NCI-H2029 (cell line): Measurements from ENCODE around the gene OR4D9.

Source experiments
- DNase-seq: peaks from one replicate; lab custom pipeline; 2025; lab: John Stamatoyannopoulos, UW

Gene OR4D9

DNA sequence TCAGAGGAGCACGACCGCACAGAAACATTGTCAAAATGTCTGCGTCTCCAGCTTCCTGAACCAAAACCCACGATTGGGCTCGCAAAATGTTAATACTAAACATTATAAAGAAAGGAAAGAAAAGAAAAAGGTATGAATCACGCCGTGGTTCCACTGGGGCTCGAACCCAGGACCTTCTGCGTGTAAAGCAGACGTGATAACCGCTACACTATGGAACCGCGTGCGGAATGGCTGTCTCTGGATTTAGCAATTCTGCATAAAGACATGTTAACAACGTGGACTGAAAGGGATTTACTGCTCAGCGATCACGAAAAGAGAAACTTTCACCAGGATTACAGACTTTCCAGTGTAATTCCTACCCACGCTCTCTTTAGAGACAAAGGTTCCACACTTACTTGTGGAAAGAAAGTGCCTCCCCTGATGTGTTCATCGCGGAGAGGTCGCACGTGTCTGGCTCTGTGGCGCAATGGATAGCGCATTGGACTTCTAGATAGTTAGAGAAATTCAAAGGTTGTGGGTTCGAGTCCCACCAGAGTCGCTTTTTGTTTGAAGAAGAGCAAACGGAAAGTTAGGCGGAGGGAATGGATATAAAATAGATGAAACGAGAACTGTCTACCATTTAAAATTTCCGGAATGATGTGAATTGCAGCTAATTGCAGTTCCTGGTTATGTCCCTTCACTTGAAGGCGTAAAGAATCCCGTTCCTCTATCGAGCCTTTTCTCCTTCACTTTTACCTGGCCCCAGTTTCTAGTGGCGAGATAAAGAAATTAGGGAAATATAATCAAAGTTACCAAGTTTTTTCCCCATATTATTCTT, 39.7 kb downstream of the OR4D9 start:
- DNase-seq = peak; percentile 77

DNA sequence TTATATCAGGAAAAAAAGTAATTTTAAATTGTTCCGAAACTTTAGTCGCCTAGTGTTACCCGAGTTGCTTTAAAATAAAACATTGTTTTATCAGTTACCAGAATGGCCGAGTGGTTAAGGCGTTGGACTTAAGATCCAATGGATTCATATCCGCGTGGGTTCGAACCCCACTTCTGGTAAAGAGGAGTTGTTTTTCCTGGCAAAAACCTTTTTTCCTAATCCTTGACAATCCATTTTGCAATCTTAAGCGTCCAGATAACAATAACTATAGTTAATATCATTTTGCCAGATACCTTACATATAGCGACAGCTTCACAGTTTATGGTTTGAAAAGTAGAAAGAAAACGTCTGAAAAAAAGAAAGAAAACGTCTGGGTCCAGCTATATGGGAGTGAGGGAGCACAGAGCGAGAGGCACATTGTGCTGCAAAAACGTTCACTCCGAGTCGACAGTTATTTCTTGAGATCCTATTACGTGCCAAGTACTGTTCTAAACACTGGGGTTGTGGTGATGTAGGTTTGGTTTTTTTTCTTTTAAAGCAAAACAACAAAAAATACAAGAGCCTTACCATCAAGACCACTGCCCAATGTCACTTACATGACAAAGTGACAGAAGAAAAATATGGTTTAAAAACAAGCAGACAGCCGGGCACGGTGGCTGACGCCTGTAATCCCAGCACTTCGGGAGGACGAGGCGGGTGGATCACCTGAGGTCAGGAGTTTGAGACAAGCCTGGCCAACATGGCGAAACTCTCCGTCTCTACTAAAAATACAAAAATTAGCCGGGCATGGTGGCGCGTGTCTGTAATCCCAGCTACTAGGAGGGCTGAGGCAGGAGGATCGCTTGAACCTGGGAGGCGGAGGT, 40.6 kb downstream of the OR4D9 start:
- DNase-seq = no peak

DNA sequence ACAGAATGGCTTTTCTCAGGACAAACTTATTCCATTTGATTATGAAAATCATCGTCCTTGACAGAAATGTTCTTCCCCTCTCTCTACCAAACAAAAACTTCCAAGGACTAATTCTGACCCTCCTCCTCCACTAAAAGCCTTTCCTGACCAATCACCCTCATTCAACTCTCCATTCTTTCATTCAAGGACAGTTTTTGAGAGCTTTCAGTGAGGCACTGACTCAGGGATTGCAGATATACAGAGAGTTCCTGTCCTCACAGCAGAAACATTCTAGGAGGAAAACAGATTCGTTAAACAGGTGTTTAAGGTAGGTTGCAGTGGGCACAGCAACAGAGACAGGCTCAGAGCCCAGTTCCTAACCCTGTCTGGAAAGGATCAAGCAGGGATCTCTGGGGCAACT, 41.5 kb downstream of the OR4D9 start:
- no peak for DNase-seq

DNA sequence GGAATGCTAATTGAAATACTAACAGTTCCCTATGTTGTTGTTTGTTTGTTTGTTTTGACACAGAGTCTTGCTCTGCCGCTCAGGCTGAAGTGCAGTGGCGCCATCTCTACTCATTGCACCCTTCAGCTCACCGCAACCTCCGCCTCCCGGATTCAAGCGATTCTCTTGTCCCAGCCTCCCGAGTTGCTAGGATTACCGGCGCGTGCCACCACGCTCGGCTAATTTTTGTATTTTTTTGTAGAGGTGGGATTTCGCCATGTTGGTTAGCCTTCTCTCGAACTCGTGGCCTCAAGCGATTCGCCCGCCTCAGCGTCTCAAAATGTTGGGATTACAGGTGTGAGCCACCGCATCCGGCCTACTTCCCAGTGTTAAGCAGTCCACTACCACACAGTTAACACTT, 42.0 kb downstream of the OR4D9 start:
- DNase-seq = no peak

DNA sequence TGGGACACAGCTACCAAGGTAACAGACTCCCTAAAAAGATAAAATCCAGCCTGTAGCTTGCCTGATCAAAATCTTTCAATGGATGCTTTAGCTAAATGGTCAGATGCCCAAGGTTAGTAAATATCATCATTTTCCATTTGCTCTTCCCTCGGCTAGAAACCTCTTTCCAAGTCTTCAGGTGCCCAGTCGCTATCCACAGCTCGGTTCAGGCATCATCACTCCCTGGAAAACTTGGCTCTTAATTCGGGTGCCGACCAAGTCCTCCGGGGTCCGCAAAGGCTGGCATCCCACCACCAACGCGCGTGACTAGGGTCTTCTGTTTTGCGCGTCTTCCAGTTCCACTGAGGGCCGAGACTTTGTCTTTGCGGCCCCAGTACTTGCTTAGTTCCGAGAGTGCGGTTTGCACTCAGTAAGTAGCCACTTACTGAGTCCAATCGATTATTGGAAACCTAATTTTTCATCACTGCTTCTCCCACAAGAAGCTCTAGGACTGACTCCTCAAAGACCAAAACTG, 44.3 kb downstream of the OR4D9 start:
- no peak for DNase-seq

DNA sequence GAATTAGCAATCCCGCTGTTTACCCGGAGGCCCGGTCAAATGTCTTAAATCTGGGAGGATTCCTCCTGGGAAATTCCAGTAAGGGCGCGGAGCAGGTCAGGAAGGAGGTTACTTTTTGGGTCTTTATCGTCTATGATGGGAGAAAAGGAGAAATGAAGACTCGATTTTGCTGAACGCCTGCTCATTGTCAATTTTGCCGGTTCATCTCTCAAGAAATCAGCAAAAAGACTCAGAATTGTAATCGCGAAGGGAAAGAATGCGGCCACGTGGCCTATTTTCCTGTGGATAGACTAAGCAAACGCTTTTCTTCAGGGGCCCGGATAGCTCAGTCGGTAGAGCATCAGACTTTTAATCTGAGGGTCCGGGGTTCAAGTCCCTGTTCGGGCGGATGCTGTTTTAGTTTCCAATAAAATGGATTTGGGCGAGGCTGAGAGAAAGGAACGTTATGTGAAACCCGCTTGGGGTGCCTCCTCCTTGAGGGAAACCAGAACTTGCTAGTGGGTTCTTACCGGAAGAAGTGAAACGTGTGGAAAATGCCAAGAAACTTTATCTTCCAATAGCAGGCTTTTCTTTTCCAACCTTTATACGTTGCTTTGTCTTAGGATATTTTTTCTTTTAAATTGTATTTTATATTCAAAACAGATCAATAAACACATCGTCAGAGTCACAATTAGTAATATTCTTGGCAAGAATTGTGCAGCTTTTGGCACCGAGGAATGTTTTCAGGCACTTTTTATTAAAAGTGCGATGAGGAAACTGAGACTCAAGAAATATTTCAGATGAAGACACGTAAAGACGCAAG, 45.0 kb downstream of the OR4D9 start:
- peak; percentile 32 for DNase-seq

DNA sequence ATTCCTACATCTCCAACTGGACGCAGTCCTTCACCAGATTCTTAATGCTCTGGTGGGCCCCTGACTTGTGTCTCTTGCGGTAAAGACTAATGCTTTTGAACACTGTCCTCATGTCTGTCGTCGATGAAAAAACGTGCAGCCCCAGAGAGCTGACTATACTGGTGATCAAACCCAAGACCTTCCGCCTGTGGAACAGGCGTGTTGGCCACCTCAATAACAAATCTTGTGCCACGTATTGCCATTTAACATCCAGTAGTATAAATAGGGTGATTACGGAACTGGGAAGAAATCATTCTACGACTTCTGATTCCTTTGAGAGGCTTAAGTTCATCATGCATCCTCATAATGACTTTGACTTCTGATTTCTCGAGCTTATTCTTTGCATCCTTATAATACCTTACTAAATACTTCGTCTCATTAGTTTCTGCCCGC, 45.6 kb downstream of the OR4D9 start:
- no peak for DNase-seq

DNA sequence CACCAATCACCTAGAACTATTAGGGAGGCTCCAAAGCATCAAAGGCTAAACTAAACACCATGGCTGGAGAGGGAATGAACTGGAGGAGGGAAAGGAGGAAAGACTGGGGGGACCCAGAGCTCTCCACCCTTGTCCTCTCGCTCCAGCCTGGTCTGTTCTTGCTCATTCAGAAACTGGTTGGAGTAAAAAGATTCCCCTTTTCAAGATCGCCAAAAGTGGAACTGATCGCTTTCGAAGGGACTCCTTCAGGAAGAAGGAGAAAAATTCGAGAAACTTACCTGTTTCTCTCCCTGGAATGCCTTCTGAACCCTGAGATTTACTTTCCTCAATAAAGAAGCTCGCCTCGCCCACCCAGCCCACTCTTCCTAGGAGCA, 46.9 kb downstream of the OR4D9 start:
- DNase-seq = no peak

DNA sequence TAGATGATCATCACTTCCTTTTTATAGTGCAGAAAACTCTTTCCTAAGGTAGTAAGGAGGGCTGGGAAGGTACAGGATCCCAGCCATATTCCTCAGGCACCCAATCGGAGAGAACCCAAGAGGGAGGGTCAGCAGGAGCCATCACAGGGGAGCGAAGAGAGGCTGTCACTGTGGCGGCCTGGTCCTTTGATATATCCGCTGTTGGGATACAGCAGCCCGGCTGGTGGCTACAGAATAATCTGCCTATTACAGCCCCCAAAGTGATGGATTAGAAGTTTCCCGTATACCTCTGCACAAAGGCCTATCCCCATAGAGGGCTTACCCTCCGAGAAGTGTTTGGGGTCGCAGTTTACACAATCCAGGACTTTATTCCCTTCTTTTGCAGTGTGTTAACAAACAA, 48.5 kb downstream of the OR4D9 start:
- DNase-seq = no peak

DNA sequence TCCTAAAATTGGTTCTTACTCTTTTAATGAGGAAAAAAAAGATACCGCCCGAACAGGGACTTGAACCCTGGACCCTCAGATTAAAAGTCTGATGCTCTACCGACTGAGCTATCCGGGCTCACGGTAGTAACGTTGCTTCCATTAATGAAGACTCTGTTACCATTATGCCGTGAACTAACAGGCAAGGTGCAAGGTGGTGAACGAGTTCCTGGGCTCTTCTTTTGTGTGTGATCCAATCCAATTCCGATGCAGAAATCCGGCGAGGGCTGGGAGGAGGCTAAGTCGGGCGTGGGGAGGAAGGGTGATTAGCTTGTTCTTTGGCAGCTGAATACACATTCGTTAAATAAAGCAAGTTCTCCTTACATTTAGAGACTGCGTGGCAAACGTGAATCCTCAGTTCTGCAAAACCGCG, 49.0 kb downstream of the OR4D9 start:
- peak; percentile 52 for DNase-seq

DNA sequence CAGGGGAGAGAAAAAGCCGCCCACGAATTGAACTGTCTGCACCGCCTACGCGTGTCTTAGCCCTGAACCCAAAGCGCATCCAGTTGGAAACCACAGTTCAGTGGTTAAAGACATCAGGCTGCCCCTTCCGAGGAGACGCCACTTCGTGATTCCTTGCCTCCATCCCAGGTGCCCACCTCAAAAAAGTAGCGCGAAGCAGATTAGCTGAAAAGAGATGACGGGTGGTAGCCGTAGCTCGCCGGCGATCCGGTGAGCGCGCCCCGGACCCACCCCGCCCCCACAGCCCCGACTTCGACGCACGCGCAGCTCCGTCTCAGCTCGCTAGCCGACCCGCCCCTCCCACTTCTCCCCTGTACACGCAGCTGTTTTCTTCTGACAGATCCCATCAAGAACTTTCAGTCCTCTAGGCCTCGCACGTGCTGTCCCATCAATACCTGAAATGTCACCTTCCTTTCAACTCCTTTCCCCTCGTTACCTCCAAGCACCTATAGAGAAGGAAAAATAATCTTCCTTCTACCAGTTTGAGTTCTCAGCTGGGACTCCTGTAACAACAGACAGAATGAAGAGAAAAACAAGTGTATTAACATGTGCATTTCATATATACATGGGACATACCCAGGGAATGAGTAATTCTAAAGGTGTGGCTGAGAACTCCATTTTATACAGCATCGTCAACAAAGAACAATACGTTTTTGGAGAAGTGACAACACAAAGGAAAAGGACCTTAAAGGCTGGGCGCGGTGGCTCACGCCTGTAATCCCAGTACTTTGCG, 49.5 kb downstream of the OR4D9 start:
- peak; percentile 58 for DNase-seq

DNA sequence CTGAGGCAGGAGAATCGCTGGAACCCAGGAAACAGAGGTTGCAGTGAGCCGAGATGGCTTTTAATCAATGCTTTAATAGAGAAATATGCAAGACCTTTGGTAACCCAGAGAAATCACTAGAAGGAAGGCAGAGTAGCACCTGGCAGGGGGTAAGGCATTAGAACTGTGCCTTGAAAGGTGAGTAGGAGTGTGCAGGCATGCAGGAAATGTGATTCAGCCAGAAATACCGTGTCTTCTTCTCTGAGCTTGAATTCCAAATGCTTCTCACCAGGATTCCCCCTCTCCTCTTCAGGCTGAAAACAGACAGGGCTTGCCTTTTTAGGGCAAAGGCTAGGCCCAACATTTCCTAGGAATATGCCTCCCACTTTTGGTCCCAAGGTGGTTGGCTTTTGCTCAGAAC, 51.0 kb downstream of the OR4D9 start:
- DNase-seq = no peak
